ENCODE data around the gene PHF12.

Gene PHF12

DNA sequence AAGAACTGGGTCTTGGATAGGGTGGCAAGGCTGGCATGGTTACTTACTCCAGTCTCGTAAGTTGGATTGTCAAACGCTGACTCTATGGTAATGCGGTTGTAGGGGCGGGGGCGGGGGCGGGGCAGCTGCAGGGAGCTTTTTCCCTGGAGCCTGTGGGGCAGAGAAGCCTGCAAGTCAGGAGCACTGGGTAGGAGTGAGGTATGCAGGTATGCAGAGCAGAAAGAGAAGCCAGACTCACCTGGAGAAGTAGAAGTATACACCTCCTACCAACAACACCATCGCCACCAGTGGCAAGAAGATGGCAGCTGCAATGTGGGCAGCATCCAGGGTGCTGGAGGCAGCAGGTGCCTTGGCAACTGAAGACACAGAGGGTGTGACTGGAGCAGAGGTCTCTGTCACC is 4.8 kb upstream of the PHF12 start:
- ATAC-seq (replicated peaks) (no peak), DNase-seq (no peak)
- no peaks in the 10 kb centered on the region for H3K36me3 Mint-ChIP-seq (ENCODE audit: insufficient read depth)
- no peaks in the 10 kb centered on the region for H3K27me3 Mint-ChIP-seq
- H3K4me1 Mint-ChIP-seq (ENCODE audit: low read depth in 2 of 2) = no peaks in the 10 kb centered on the region
- H3K27ac Mint-ChIP-seq = no peak overlapping the region
- H3K4me3 Mint-ChIP-seq = no peak overlapping the region
- H3K9me3 Mint-ChIP-seq = no peaks in the 10 kb centered on the region

GRCh38 chr17:28955408-28955807 is 4.1 kb upstream of the PHF12 start:
- no peaks in the 10 kb centered on the region for H3K27me3 Mint-ChIP-seq
- H3K4me1 Mint-ChIP-seq (ENCODE audit: low read depth in 2 of 2) = no peaks in the 10 kb centered on the region
- H3K4me3 Mint-ChIP-seq = no peak overlapping the region
- DNase-seq (no peak), ATAC-seq (replicated peaks) (no peak)
- H3K36me3 Mint-ChIP-seq (ENCODE audit: insufficient read depth) = peaks cover 4% of the 10 kb centered on the region
- H3K27ac Mint-ChIP-seq = no peak overlapping the region
- no peaks in the 10 kb centered on the region for H3K9me3 Mint-ChIP-seq

- H3K27me3 Mint-ChIP-seq = no peaks in the 10 kb centered on the region
- no peak for DNase-seq
- H3K4me3 Mint-ChIP-seq = no peak overlapping the region
- H3K36me3 Mint-ChIP-seq (ENCODE audit: insufficient read depth) = peaks cover 10% of the 10 kb centered on the region
- H3K4me1 Mint-ChIP-seq (ENCODE audit: low read depth in 2 of 2) = no peaks in the 10 kb centered on the region
- ATAC-seq (replicated peaks) = no peak
- H3K9me3 Mint-ChIP-seq = no peaks in the 10 kb centered on the region
- no peak overlapping the region for H3K27ac Mint-ChIP-seq
Observed at GRCh38 chr17:28954886-28955285, 3.6 kb upstream of the PHF12 start.

DNA sequence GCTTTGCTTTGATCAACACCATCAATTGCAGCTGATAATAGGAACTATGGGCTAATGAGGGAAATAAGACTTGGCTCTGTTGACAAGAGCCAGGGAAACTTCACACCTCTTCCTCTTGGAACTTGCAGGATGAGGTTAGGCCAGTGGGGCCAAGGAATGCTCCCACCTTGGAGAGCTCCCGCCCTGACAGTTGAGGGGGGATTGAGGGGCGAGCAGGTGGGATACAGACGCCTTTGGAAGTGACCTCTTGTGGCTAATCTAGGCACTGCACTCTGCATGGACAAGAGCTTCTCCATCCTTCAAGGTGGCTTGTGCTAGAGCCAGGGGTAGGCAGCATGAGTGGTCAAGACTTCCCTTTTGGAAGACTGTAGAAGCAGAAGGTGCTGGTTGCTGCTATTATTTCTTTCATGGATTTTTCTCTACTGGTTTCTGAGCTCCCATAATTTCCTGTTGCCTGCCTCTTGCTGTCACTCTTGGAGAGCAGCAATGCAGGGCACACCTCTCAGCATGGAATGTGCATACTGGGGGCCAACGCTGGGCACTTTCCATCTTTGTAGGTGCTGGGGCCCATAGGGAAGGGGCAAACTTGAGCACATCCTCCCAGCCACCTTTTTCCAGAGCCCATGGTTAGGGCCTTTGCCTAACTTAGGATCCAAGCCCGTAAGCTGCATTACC is 2.3 kb upstream of the PHF12 start:
- Mint-ChIP-seq H3K27me3 (no peaks in the 10 kb centered on the region), H3K4me1 (ENCODE audit: low read depth in 2 of 2) (peaks cover 5% of the 10 kb centered on the region in 2 donors), H3K9me3 (no peaks in the 10 kb centered on the region), H3K27ac (no peak overlapping the region), H3K36me3 (ENCODE audit: insufficient read depth) (peaks cover 21% of the 10 kb centered on the region), H3K4me3 (peak overlapping the region; percentile 32 to 38)
- DNase-seq (peak; percentile 40 to 54 (median 46)), ATAC-seq (replicated peaks) (no peak)

DNA sequence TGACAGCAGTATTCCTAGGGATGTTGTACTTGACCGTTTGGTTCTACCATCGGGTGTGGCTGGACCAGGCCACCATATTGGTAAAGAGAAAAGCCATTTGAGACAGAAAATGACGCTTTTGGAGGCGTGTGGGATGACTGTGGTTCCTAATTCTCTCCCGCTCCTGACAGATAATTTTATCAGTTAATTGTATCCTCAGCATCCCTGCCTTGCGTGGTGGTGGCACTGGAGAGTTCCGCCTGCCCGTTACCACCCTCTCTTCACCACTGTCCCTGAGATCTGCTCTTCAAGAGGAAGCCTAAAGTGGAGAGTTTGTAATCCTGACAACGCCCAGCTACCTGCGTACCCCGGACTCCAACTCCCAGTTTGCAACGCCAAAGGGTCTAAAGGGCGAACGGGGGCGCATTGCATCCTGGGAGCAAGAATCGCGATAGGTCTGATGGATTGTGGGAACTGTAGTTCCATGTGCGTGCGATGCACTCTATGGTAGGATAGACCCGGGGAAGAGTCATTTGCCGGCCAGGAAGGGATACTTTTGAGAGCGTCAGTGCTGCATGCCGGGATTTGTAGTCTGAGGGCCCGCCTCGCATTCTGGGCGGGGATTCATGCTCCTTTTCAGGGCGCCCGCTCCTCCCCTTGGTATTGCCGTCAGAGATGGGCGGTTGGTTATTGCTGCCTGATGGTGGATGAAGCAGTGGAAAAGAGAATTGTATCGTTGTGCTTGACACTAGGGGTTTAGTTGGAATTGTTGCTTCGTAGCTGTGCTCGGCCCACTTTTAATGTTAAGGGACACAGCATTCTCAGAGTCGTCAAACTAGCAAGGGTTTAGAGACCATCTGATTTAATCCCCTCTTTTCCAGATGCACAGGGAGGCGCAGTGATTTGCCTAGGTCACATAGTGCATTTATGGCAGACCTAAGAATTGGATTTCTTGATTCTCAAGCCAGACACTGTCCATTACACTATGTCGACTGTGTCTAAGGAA is 965 bp upstream of the PHF12 start:
- ATAC-seq (replicated peaks) = peak; percentile 73
- DNase-seq = peak; percentile 93 to 95 (median 95)
- Mint-ChIP-seq H3K27me3 (no peaks in the 10 kb centered on the region), H3K27ac (no peak overlapping the region), H3K4me1 (ENCODE audit: low read depth in 2 of 2) (peaks cover 15 to 18% of the 10 kb centered on the region in 2 donors), H3K4me3 (no peak overlapping the region), H3K9me3 (no peaks in the 10 kb centered on the region), H3K36me3 (ENCODE audit: insufficient read depth) (peaks cover 27% of the 10 kb centered on the region)

DNA sequence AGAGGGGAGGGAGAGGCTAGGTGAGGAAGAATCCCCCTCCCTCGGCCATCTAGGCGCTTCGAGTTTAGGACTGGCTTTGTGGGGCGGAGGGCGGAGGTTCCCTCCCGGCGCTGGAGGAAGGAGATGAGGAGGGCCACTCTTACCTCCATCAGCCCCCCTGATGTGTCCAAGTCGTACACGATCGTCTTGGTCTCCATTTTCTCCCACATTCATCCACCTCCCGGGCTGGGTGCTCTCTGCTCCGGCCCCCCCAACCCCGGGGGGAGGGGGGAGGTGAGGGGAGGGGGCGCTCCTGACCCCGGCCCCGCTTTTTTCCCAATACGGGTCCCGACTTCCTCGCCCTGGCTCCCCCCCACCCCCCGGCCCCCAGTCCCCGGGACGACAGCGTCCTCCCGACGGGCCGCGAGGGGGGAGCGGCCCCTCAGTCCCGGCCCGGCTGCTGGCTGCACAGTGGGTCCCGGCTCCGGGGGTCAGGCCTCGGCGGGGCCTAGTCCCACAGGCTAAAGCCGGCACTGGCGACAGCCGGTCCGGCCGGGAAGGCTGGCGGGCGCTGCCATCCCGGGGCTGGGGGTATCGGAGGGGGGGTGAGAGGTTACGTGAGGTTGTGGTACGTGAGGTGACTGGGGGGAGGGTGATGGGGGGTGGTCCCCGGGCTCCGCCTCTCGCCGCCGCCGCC is 428 bp downstream of the PHF12 start:
- H3K4me3 Mint-ChIP-seq = no peak overlapping the region
- DNase-seq (no peak), ATAC-seq (replicated peaks) (no peak)
- H3K36me3 Mint-ChIP-seq (ENCODE audit: insufficient read depth) = peaks cover 31% of the 10 kb centered on the region
- no peaks in the 10 kb centered on the region for H3K9me3 Mint-ChIP-seq
- no peaks in the 10 kb centered on the region for H3K27me3 Mint-ChIP-seq
- H3K4me1 Mint-ChIP-seq (ENCODE audit: low read depth in 2 of 2) = peaks cover 24 to 27% of the 10 kb centered on the region in 2 donors
- H3K27ac Mint-ChIP-seq = peak overlapping the region in 1 of 2 donors; percentile 98

DNA sequence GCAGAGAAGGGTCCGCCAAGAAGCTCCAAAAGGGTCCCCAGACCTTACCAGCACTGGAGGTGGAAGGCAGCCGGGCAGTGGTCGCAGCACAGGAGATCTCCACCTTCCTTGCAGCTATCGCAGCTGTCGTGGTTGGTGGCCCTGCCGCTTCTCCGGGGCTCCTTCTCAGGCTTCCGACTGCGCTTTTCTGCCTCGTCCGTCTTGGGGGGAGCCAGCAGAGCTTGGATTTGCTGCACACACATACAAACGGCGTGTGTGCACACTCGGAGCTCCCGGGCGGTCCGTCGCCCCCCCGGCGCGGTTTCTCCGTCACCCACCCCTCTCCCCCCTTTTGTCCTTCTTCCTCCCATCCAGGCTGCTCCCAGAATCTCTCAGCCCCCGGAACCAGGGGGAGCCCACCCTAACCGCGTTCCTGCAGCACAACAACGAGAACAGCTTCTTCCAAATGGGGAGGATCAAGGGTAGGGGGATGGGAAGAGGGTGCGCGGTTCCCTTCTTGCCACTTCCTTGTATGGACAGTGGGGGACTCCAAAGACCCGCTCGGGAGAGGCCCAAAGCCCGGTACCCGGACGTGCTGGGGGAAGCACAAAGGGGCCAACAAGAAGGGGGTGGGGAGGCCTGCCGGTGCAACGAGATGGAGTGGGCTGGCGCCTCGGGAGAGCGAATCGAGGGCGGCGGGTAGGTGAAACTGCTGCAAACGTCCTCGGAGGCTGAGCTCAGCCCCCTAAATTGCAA is 1.1 kb downstream of the PHF12 start:
- no peaks in the 10 kb centered on the region for H3K27me3 Mint-ChIP-seq
- ATAC-seq (replicated peaks) (peak; percentile 2), DNase-seq (peak; percentile 50 to 55 (median 50))
- no peaks in the 10 kb centered on the region for H3K9me3 Mint-ChIP-seq
- peak overlapping the region in 1 of 2 donors; percentile 98 for H3K27ac Mint-ChIP-seq
- H3K36me3 Mint-ChIP-seq (ENCODE audit: insufficient read depth) = peaks cover 34% of the 10 kb centered on the region
- no peak overlapping the region for H3K4me3 Mint-ChIP-seq
- peaks cover 31 to 34% of the 10 kb centered on the region in 2 donors for H3K4me1 Mint-ChIP-seq (ENCODE audit: low read depth in 2 of 2)

- no peaks in the 10 kb centered on the region for H3K27me3 Mint-ChIP-seq
- no peaks in the 10 kb centered on the region for H3K9me3 Mint-ChIP-seq
- peaks cover 32 to 42% of the 10 kb centered on the region in 2 donors for H3K4me1 Mint-ChIP-seq (ENCODE audit: low read depth in 2 of 2)
- ATAC-seq (replicated peaks) (no peak), DNase-seq (peak; percentile 33 to 56 (median 42))
- H3K36me3 Mint-ChIP-seq (ENCODE audit: insufficient read depth) = peaks cover 40% of the 10 kb centered on the region
- H3K4me3 Mint-ChIP-seq = no peak overlapping the region
- peak overlapping the region in 1 of 2 donors; percentile 98 for H3K27ac Mint-ChIP-seq
Observed at GRCh38 chr17:28949185-28950016, 1.9 kb downstream of the PHF12 start.

DNA sequence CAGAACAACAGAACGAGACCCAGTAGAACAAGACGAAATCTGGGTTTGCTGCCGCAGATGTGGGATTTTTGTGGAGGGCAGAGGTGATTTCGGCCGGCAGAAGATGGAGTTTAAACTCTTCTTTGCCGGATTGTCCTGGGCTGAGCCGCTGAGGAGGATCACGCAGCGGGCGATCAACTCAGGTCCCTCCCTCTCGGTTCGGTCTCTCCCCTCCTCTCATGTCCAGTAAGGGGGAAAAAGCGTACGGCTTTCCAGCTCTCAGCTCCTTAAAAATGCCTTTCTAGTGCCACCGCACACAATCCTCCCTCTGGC is 2.5 kb downstream of the PHF12 start:
- H3K4me3 Mint-ChIP-seq = no peak overlapping the region
- peaks cover 37 to 48% of the 10 kb centered on the region in 2 donors for H3K4me1 Mint-ChIP-seq (ENCODE audit: low read depth in 2 of 2)
- no peaks in the 10 kb centered on the region for H3K9me3 Mint-ChIP-seq
- peak overlapping the region in 1 of 2 donors; percentile 98 for H3K27ac Mint-ChIP-seq
- no peaks in the 10 kb centered on the region for H3K27me3 Mint-ChIP-seq
- no peak for ATAC-seq (replicated peaks)
- no peak for DNase-seq
- peaks cover 45% of the 10 kb centered on the region for H3K36me3 Mint-ChIP-seq (ENCODE audit: insufficient read depth)

DNA sequence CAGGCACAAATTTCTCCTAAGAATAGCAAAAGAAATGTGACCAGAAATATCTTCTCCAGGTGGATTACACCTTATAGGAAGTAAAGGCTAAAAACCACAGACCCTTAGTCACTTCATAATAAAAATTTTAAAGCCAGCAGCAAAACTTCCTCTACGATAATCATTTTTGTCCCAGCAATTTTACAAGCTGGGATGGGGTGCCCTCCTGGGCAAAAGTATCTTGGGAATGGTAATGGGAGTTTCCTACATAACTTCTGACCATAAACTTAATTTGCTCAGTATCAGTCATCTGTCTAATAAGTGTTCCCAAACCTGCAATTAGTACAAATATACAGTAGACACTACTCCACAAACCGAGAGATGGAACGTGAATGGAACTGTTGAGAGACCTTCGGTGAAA is 3.0 kb downstream of the PHF12 start:
- Mint-ChIP-seq H3K9me3 (no peaks in the 10 kb centered on the region), H3K4me3 (no peak overlapping the region), H3K4me1 (ENCODE audit: low read depth in 2 of 2) (peaks cover 42 to 53% of the 10 kb centered on the region in 2 donors), H3K36me3 (ENCODE audit: insufficient read depth) (peaks cover 50% of the 10 kb centered on the region), H3K27me3 (no peaks in the 10 kb centered on the region), H3K27ac (peak overlapping the region in 1 of 2 donors; percentile 98)
- ATAC-seq (replicated peaks) (no peak), DNase-seq (no peak)

- H3K27ac Mint-ChIP-seq = peak overlapping the region in 1 of 2 donors; percentile 98
- peaks cover 42 to 55% of the 10 kb centered on the region in 2 donors for H3K4me1 Mint-ChIP-seq (ENCODE audit: low read depth in 2 of 2)
- H3K36me3 Mint-ChIP-seq (ENCODE audit: insufficient read depth) = peaks cover 56% of the 10 kb centered on the region
- no peaks in the 10 kb centered on the region for H3K9me3 Mint-ChIP-seq
- no peak overlapping the region for H3K4me3 Mint-ChIP-seq
- DNase-seq (no peak), ATAC-seq (replicated peaks) (no peak)
- H3K27me3 Mint-ChIP-seq = no peaks in the 10 kb centered on the region
Observed at GRCh38 chr17:28947639-28948038, 3.7 kb downstream of the PHF12 start.

- H3K4me1 Mint-ChIP-seq (ENCODE audit: low read depth in 2 of 2) = peaks cover 50 to 64% of the 10 kb centered on the region in 2 donors
Observed at GRCh38 chr17:28946239-28946638, 5.1 kb downstream of the PHF12 start.

More at GRCh38 chr17:28946239-28946638, 5.1 kb downstream of the PHF12 start:
- Mint-ChIP-seq H3K27me3 (no peaks in the 10 kb centered on the region), H3K27ac (peak overlapping the region in 1 of 2 donors; percentile 98), H3K9me3 (no peaks in the 10 kb centered on the region), H3K36me3 (ENCODE audit: insufficient read depth) (peaks cover 63% of the 10 kb centered on the region), H3K4me3 (peak overlapping the region in 1 of 2 donors; percentile 52)
- ATAC-seq (replicated peaks) = no peak
- DNase-seq = no peak
